ENCODE data around the gene VPS33B. TPM values are rescaled to one million over a fixed set of nuclear protein-coding genes. Genes with fewer than 3 reads are reported as not detected.

Gene VPS33B
- total RNA-seq, 1 donor from 2014 or later, result 10.7 TPM

GRCh38 chr15:90979582-90979981 lies 42.8 kb downstream of the VPS33B start:
- Mint-ChIP-seq H3K36me3 (ENCODE audit: low read depth) (peaks cover 11% of the 10 kb centered on the region), H3K27me3 (ENCODE audit: low read depth) (no peaks in the 10 kb centered on the region), H3K4me3 (ENCODE audit: unreplicated experiment) (no peak overlapping the region), H3K4me1 (ENCODE audit: low read depth) (no peaks in the 10 kb centered on the region), H3K27ac (ENCODE audit: unreplicated experiment) (no peak overlapping the region), H3K9me3 (ENCODE audit: low read depth) (no peaks in the 10 kb centered on the region)
- TF ChIP-seq, protein P1, sequence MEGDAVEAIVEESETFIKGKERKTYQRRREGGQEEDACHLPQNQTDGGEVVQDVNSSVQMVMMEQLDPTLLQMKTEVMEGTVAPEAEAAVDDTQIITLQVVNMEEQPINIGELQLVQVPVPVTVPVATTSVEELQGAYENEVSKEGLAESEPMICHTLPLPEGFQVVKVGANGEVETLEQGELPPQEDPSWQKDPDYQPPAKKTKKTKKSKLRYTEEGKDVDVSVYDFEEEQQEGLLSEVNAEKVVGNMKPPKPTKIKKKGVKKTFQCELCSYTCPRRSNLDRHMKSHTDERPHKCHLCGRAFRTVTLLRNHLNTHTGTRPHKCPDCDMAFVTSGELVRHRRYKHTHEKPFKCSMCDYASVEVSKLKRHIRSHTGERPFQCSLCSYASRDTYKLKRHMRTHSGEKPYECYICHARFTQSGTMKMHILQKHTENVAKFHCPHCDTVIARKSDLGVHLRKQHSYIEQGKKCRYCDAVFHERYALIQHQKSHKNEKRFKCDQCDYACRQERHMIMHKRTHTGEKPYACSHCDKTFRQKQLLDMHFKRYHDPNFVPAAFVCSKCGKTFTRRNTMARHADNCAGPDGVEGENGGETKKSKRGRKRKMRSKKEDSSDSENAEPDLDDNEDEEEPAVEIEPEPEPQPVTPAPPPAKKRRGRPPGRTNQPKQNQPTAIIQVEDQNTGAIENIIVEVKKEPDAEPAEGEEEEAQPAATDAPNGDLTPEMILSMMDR (IDR thresholded peaks at IDR 0.05), result no peak
- no peak for DNase-seq (ENCODE audit: low spot score)

- Mint-ChIP-seq H3K27me3 (ENCODE audit: low read depth) (no peaks in the 10 kb centered on the region), H3K36me3 (ENCODE audit: low read depth) (peaks cover 10% of the 10 kb centered on the region), H3K4me3 (ENCODE audit: unreplicated experiment) (no peak overlapping the region), H3K4me1 (ENCODE audit: low read depth) (no peaks in the 10 kb centered on the region), H3K27ac (ENCODE audit: unreplicated experiment) (no peak overlapping the region), H3K9me3 (ENCODE audit: low read depth) (no peaks in the 10 kb centered on the region)
- TF ChIP-seq, protein P1 (IDR thresholded peaks at IDR 0.05), result no peak
- no peak for DNase-seq (ENCODE audit: low spot score)
Measured at GRCh38 chr15:90974216-90974615, 48.2 kb downstream of the VPS33B start.

GRCh38 chr15:90972133-90972532 lies 50.3 kb downstream of the VPS33B start:
- Mint-ChIP-seq H3K4me3 (ENCODE audit: unreplicated experiment) (no peak overlapping the region), H3K36me3 (ENCODE audit: low read depth) (peaks cover 12% of the 10 kb centered on the region), H3K9me3 (ENCODE audit: low read depth) (no peaks in the 10 kb centered on the region), H3K27me3 (ENCODE audit: low read depth) (no peaks in the 10 kb centered on the region), H3K4me1 (ENCODE audit: low read depth) (no peaks in the 10 kb centered on the region), H3K27ac (ENCODE audit: unreplicated experiment) (no peak overlapping the region)
- TF ChIP-seq, protein P1 (IDR thresholded peaks at IDR 0.05), result no peak
- DNase-seq (ENCODE audit: low spot score), result no peak

- no peaks in the 10 kb centered on the region for H3K9me3 Mint-ChIP-seq (ENCODE audit: low read depth)
- H3K27ac Mint-ChIP-seq (ENCODE audit: unreplicated experiment), result no peak overlapping the region
- TF ChIP-seq, protein P1 (IDR thresholded peaks at IDR 0.05), result no peak
- DNase-seq (ENCODE audit: low spot score), result no peak
- H3K36me3 Mint-ChIP-seq (ENCODE audit: low read depth), result peaks cover 19% of the 10 kb centered on the region
- H3K27me3 Mint-ChIP-seq (ENCODE audit: low read depth), result no peaks in the 10 kb centered on the region
- no peak overlapping the region for H3K4me3 Mint-ChIP-seq (ENCODE audit: unreplicated experiment)
- H3K4me1 Mint-ChIP-seq (ENCODE audit: low read depth), result no peaks in the 10 kb centered on the region
Measured at GRCh38 chr15:90970274-90970673, 52.1 kb downstream of the VPS33B start.

- no peak overlapping the region for H3K4me3 Mint-ChIP-seq (ENCODE audit: unreplicated experiment)
- TF ChIP-seq, protein P1 (IDR thresholded peaks at IDR 0.05), result no peak
- H3K27ac Mint-ChIP-seq (ENCODE audit: unreplicated experiment), result no peak overlapping the region
- H3K27me3 Mint-ChIP-seq (ENCODE audit: low read depth), result no peaks in the 10 kb centered on the region
- no peaks in the 10 kb centered on the region for H3K9me3 Mint-ChIP-seq (ENCODE audit: low read depth)
- H3K36me3 Mint-ChIP-seq (ENCODE audit: low read depth), result peaks cover 18% of the 10 kb centered on the region
- no peak for DNase-seq (ENCODE audit: low spot score)
- H3K4me1 Mint-ChIP-seq (ENCODE audit: low read depth), result no peaks in the 10 kb centered on the region
Measured at GRCh38 chr15:90968434-90968833, 54.0 kb downstream of the VPS33B start.
